GM18517 (cell line): ENCODE measurements around the gene MEIS3.

Experiments
- ATAC-seq: cut with Tn5 transposase; IDR thresholded peaks from one replicate; pipeline ENCODE4 v1.9.1; 2021; ENCODE audit warnings: mild to moderate bottlenecking, moderate library complexity; ENCODE audit not compliant: unreplicated experiment

Gene MEIS3

DNA sequence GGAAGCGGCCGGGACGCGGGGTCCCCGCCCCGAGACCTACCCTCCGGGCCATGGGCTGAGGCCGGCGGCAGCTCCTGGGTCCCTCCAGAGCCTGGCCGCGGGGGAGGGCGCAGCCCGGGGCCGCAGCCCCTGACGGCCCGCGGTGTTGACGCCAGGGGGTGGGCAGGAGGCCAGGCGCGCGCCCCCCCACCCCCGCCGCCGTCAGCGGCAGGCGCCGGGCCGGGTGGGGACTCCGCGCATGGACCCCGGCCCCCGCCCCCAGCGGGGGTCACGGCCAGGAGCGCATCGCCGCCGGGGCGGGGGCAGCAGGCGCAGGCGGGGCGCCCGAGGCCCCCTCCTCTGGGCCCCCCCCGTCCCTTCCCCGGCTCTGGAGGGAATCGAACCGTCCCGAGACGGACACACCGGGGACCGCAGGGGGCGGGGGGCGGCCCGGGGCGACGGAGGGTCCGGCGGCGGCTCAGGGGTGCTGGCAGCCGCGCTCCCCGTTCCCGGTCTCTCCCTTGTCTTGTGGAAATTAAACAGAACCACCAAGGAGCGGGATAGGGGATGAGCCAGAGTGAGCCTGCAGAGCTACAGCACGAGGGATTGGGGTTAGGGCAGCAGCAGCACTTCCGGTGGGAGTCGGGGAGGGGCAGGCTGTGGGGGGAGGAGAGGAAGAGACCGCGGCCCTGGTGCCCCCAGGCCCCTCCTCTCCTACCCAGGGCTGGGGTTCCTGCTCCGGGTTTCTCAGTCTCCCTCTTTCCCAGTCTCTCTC, at the start of gene MEIS3:
Gene MEIS3, minus strand, starts transcription at position 498 of the 754 bp plus-strand sequence. Its CDS starts 446 bp downstream, at position 52.
- no peak for ATAC-seq

DNA sequence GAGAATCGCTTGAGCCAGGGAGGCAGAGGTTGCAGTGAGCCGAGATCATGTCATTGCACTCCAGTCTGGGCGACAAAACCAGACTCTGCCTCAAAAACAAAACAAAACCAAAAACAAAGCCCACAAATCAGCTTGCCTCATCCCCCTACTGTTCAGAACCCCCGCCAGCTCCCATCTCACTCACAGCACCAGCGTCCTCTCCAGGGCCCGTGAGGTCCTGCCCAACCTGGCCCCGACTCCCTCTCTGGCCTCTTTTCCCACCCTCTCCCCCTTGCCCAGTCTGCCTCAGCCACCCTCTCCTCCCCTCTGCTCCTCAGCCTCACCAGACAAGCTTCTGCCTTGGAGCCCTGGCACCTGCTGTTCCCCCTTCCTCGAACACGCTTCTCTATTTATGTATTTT, 48.6 kb upstream of the MEIS3 start:
- no peak for ATAC-seq

DNA sequence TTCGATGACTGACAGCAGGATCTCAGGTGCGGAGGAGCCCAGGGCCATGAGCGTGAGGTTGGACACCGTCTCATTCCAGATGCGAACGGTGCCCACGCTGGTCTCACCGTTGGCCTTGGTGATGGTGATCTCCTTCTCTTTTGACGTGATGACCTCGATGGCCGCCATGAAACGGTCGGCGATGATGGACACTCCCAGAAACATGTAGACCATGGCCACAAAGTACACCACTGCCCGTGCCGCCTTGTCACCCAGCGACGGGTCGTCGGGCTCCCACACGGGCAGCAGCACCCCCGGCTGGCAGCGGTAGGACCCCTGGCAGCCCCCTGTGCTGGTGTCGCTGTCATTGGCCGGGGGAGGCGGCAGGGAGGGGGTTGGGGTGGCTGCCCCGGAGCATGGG, 46.6 kb upstream of the MEIS3 start:
- no peak for ATAC-seq

DNA sequence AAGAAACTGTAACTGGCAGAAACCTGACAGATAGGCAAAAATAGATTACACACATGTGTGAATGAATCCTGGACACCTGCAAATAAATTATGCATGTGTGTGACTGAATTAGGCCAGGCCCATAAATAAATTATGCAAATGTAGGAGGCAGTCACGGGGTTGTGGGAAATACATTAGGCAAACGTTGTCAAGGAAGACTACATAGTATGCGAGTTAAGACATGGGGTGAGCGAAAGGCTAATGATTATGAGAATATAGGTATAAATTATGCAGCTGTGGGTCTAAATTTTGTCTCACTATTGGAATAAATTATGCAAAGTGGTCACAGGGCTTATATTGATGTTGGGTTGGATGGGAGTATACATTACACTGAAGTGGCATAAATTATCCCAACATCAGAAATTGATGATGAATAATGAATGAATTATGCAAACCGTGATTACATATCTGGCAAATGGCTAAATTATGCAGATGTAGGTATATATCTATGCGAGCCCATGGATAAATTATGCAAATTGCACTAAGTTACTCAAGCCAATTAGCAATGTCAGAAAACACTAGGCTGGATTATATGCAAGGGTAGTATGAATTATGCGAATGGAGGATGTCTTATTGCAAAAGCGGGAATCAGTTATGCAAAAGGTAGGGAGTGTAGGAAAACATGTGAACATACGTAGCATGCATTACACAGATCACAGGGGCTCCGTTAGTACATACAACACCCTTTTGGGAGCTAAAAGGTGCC, 45.5 kb upstream of the MEIS3 start:
- no peak for ATAC-seq

DNA sequence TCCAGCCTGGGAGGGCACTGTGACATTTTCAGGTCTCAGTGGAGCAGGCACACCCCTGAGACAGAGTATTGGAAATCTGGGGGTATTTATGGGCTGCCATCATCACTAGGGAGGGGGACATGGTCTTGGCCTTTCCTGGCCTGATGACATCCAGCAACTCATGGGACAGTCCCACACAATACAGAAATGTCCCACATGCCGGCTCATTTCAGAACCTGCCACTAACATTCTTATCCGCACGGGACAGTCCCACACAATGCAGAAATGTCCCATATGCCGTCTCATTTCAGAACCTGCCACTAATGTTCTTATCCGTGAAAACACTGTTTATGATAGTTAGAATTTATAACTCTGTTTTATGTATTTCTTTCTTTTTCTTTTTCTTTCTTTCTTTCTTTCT, 42.5 kb upstream of the MEIS3 start:
- no peak for ATAC-seq

DNA sequence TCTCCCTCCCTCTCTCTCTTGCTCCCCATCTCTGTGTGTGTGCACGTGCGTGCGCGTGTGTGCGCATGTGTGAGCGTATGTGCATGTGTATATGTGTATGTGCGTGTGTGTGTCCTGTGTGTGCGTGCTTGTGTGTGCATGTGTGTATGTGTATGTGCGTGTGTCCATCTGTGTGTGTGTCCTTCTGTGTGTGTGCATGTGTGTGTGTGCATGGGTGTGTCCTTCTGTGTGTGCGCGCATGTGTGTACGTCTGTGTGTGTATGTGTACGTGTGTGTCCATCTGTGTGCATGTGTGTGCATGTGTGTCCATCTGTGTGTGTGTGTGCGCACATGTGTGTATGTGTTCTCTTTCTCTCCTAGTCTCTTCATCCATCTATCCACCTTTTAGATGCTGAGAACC, 40.1 kb upstream of the MEIS3 start:
- ATAC-seq, result no peak

DNA sequence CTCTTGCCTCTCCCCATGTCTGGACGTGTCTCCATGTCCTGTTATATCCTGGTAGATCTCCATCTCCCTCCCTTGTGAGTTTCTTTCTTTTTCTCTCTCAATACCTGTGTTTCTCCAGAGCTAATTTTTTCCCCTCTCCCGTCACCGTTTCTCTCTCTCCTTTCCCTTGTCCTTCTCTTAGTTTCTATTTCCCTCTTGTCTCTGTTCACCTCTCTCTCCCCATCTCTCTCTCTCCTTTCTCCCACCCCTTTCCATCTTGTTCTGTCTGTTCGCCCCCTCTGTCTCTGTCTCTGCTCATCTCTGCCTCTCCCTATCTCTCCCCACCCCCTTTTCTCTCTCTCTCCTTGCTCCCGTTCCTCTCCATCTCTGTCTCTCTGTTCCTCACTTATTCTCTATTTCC, 39.3 kb upstream of the MEIS3 start:
- ATAC-seq, result no peak

DNA sequence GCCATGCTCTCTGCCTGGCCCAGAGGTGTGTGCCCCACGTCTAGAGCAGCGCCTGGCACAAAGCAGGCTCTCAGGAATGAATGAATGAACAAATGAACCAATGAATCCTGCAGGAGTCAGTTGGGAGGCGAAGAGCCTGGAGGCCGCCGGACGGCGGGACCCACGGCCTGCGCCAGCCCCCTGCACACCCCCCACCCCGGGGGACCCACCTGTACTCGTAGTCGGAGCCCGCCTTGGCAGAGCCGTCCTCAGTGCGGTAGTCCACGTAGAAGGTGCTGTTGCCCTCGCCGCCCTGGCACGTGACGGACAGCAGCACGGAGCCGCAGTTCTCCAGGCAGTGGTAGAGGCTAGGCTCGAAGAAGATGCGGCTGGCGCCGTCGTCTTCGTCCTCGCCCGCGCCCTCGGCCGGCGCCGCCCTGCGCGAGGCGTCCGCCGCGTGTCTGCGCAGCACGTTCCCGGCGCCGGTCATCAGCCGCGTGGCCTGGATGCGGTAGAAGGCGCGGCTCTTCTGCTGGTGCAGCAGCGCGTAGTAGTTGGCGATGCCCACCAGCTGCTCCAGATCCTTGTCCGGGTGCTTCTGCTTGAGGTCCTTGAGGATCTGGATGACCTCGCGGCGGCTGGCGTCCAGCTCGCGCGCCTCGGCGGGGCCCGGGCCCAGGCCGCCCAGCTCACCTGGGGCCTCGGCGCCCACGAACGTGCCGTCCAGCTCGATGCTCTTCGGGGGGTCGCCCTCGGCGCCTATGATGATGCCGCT, 37.6 kb upstream of the MEIS3 start:
- no peak for ATAC-seq

DNA sequence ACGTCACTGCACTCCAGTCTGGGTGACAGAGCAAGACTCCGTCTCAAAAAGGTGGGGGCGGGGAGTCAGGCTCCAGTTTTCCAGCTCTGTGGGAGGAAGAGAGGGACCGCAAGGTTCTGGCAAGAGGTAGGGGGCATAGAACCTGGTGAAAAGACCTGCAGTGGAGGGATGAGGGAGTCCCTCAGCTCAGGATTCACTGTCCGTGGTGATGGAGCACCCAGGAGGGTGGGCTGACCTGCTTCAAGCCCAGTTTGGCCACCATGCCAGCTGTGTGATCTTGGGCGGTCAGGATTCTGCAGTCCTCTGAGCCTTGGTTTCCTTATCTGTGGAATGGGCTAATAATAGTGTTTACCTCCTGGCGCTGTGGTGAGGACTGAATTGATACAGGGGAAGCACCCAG, 31.2 kb upstream of the MEIS3 start:
- ATAC-seq, result no peak

DNA sequence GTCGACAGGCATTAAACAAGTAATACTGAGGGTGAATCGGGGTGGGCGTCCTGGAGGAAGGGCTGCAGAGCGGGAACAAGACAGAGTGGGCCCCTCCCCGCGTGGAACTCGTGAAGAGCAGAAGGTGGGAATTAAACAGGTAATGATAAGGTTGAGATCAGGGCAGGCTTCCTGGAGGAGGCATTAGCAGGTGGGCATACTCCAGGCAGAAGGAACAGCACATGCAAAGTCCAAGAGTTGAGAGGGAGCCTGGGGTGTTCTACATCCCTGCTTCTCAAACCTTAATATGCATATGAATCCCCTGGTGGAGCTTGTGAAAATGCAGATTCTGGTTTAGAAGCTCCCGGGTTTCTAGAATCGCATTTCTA, 29.0 kb upstream of the MEIS3 start:
- ATAC-seq, result no peak

DNA sequence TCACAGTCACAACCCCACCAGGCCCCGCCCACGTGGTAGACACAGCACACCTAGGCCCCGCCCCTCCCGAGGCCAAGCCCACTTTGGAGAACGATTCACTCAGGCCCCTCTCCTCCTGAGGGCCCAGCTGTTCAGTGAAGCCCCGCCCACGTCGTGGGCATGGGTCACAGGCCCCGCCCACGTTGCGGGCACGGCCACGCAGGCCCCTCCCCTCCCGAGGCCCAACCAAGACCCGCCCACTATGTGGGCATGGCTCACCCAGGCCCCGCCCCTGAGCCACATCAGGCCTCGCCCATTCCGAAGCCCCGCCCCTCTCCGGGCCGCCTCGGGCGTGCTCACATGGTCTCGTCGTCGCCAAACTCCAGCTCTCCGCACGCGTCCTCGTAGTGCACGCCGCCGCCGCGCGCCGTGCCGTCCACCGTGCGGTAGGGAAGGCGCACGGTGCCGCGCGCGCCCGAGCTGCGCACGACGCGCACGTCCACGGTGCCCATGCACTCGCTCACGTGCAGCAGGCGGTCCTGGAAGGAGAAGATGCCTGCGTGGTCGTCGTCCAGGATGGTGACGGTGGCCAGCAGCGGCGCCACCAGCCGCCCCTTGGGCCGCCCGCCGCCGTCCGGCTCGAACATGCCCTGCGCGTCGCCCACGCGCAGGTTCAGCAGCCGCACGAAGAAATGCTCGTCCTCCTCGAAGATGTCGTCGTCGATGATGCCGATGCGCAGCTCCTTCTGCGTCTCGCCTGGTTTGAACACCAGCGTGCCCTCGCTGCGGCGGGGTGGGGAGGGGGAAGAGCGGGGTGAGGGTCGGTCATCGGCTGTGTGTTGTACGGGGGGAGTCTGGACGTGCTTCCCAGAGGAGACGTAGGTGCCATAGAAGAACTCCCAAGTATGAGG, 28.4 kb upstream of the MEIS3 start:
- ATAC-seq, result no peak

DNA sequence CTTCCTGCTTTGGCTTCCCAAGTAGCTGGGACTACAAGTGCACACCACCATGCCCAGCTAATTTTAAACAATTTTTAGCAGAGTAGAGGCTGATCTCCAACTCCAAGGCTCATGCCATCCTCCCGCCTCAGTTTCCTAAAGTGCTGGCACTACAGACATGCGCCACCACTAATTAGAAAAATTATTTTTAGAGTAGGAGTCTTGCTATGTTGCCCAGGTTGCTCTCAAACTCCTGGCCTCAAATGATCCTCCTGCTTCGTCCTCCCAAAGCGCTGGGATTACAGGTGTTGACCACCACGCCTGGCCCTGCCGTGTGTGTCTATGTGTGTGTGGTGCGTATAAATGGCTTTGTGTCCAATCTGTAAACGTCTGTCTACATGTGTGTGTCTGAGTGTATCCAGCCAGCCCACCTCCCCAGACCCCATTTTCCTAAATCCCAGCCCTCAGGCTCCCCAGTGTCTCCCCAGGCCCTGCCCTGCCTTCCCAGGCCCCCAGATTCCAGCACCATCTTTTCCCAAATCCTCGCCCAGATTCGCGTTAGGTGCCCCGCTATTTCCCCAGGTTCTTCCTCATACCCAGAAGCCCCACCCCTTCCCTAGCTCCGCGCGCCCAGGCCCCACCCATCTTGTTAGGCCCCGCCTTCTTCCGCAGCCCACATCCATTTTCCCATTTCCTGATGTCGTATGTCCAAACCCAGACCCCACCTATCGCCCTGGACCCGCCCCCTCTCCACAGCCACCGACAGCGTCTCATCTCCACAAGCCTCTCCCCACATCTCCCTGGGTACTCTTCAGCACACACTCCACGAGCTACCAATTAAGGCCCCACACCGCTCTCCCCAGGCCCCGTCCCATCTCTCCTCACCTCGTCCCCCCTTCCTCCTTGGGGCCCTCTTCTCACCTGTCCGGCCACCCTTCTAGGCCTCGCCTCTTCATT, 27.5 kb upstream of the MEIS3 start:
- no peak for ATAC-seq

DNA sequence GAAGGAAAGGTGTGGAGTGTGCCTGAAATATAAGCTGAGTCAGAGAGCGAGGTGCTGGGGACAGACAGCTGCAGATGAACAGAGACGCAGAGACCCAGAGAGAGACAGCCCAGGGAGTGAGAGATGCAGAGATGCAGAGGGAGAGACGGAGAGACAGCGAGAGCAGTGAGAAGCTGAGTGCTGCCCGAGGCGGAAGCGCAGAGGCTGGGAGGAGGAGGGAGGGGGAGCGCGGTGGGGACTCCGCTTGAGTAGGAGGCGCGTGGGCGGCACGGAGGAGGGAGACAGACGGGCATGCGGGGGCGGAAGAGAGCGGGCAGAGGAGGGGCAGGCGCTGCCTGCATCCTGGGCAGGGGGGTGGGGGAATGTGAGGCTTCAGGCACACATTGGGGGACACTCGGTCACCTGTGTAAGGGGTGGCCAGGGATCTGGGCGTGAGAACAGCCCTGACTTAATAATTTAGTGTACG, 26.6 kb upstream of the MEIS3 start:
- ATAC-seq, result no peak

DNA sequence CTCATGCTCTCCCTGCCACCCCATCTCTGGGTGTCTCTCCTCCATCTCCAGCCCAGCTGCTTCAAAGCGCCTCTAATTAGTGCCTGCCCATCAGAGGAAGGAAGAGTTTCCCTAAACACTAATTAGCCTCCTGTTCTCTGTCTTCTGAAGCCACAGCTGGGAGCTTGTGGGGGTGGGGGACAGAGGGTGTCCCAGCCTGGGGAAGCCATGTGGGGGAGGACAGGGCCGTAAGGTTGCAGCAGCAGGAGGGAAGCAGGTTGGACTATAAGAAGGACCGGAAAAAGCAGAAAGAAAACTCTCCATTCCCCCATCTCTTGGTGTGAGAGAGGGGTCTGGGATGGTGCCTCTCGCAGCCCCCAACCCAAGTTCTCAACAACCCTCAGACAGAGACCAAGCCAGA, 26.2 kb upstream of the MEIS3 start:
- no peak for ATAC-seq

DNA sequence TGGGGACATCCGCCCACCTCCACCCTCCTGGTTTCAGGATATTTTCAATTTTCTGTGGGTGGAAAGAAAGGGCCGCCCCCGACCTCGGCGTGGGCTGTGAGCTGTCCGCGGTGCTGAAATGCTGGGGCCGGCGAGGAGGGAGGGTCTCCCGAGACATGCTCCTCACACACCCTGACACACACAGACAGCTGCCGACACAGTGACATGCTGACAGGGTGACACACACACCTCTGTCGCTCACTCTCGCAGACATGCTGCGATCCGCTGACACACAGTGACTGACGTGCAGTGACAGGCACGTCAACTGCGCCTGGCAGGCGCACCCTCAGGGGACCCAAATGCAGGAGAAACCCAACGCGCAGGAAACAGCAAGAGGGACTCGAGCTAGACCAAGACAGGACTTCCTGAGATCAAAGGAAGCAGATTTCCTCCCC, 25.1 kb upstream of the MEIS3 start:
- ATAC-seq, result no peak

DNA sequence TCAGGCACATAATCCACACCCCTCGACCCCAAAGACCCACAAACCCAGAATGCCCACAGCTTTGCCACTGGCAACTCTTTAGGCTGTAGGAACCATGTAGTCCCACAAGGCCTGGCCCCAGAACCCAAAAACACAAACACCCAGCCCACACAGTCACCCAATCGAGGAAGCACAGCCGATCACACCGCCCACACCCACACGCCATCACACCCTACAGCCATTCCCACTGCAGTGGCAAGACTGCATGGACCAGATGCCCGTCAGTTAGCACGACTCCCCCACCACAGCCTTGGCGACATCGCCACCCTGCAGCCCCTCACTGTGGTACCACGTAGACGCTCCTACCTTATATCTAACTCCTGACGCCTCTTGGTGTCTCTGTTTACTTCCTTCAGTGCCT, 24.0 kb upstream of the MEIS3 start:
- no peak for ATAC-seq

DNA sequence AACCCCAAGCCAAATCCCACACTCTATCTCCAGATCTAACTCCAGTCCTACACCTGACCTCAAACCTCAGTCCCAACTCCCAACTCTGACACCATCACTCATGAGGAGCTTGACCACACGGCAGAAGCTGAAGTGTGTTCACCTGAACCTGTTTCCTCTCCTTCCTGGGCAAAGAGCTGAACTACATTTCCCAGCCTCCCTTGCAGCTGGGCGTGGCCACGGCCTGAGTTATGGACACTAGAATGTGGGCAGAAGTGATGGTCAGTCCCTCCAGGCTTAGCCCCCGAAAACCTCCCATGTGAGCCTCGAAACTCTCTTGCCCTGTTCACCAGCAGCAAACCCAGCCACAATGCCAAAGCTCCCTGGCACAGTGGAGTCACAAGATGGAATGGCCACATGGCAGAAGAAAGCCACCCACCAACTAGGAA, 19.5 kb upstream of the MEIS3 start:
- ATAC-seq, result no peak

DNA sequence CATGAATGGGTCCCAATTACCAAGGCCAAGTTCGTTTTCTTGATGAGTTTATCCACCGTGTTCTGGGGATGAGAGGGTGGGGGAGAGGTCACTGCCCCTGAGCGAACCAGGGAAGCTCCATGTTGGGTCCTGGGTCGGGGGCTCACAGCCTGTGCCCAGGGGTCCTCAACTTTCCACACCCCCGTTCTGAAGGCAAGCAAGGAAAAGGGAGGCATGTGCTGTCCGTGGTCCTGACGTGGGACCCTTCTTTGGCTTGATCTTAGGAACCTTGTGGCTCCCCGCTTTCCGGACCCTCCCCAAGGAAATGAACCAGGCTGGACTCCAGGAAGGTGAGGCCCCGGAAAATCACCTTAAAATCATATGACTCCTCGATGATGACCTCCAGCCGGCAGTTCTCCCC, 18.2 kb upstream of the MEIS3 start:
- ATAC-seq, result no peak

DNA sequence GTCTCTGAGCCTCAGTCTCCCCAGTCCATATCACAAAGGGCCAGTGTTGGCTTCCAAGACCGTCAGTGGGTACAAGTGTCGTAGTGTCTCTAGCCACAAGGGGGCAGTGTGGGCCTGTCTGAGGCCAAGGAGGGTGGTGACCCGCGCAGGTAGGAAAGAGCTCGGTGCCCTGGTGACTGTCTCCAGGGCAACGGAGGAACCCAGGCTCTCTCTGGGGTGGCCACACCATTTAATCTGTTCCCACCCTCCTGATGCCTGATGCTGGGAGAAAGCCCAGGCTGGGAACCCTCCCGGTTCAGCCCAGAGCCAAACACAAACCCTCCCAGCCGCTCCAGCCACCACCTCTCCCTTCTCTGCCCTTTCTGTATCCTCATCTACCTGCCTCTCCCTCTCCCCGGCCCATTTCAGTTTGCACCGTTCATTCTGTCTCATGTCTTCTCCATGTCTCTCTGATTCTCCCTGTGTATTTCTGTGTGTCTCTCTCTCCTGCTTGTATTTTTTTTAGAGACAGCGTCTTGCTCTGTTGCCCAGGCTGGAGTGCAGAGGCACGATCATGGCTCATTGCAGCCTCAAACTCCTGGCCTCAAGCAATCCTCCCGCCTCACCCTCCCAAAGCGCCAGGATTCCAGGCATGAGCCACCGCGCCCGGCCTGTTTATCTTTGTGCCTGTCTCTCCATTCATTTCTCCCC, 17.5 kb upstream of the MEIS3 start:
- ATAC-seq, result no peak
